HCT116 (cell line): Measurements from ENCODE around the gene BAIAP2L2. TPM values are rescaled to one million over a fixed set of nuclear protein-coding genes. Genes with fewer than 3 reads are reported as not detected.

Experiments used
- ATAC-seq: fragments of 200-7000 bp; cut with Tn5 transposase; 2 replicates; pipeline ENCODE4 v1.9.1; 2020; ENCODE audit warnings: mild to moderate bottlenecking, moderate library complexity
- BruUV-seq: library from RNA; stranded (reverse); fragments of 400-500 nt; replicated peaks from 2 replicates; lab custom pipeline; 2021; lab: Mats Ljungman, UMichigan
- CTCF ChIA-PET: fragments of 300-600 bp; sonication (Branson Sonifier 250); formaldehyde crosslinking; loops from one replicate; lab custom pipeline; 2021; ENCODE audit warnings: antibody characterized with exemption; lab: Charles Lee
- POLR2A ChIA-PET: fragments of 300-600, 350-600 bp; sonication (Branson Sonifier 250); formaldehyde crosslinking; loops from one replicate; lab custom pipeline; 2021; ENCODE audit warnings: antibody characterized with exemption; lab: Charles Lee
- RAD21 ChIA-PET, 2 experiments: fragments of 300-600 bp; sonication (Branson Sonifier 250); formaldehyde crosslinking; loops; one replicate each; lab custom pipeline; 2023; ENCODE audit warnings: low total read pairs in 2 of 2; ENCODE audit not compliant: uncharacterized antibody in 2 of 2, unreplicated experiment in 2 of 2, low non-redundant PET in 1 of 2; lab: Charles Lee
- DNase-seq: peaks from one replicate; pipeline ENCODE4 v3.0.0-alpha.2; 2010; ENCODE audit warnings: low read depth, low spot score
- H2AFZ ChIP-seq: fragments of 200-600 bp; shearing (Covaris generic), sonication (generic); 2 replicates; pipeline ENCODE4 v1.6.1; 2017; ENCODE audit warnings: low read depth, mixed run types, mixed read lengths, antibody characterized with exemption, low read length; ENCODE audit not compliant: poor library complexity, severe bottlenecking
- H3K27ac ChIP-seq: 2 replicates; pipeline ENCODE4 v1.5.1; 2012; ENCODE audit warnings: low read depth, low read length
- H3K27me3 ChIP-seq: fragments of 200-600 bp; sonication (generic); 2 replicates; pipeline ENCODE4 v1.6.1; 2016; ENCODE audit warnings: mixed run types, low read length, mixed read lengths; ENCODE audit not compliant: insufficient read depth
- H3K36me3 ChIP-seq, 2 experiments: fragments of 200-500 bp in 1 of 2; fragments of 200-600 bp in 1 of 2; sonication (Bioruptor generic) in 1 of 2; sonication (generic) in 1 of 2; 2 replicates each; pipeline versions ENCODE4 v1.5.1 to v1.6.1; 2014 to 2016; ENCODE audit warnings: low read length in 2 of 2, inconsistent platforms in 1 of 2, mixed read lengths in 1 of 2, mixed run types in 1 of 2; ENCODE audit not compliant: insufficient read depth in 2 of 2, control insufficient read depth in 1 of 2
- H3K4me1 ChIP-seq, 2 experiments: fragments of 200-600 bp in 1 of 2; sonication (generic) in 1 of 2; 2 replicates each; pipeline versions ENCODE4 v1.5.1 to v1.6.1; 2012 to 2017; ENCODE audit warnings: low read length in 2 of 2, inconsistent platforms in 1 of 2, mild to moderate bottlenecking in 1 of 2, mixed read lengths in 1 of 2, mixed run types in 1 of 2, moderate library complexity in 1 of 2; ENCODE audit not compliant: insufficient read depth in 2 of 2, control insufficient read depth in 1 of 2
- H3K4me2 ChIP-seq: fragments of 200-600 bp; sonication (generic); 2 replicates; pipeline ENCODE4 v1.6.1; 2017; ENCODE audit warnings: mixed run types, low read length, mixed read lengths
- H3K4me3 ChIP-seq, 2 experiments: fragments of 200-600 bp in 1 of 2; sonication (generic) in 1 of 2; replicated peaks in 1 of 2; 2 replicates each; pipeline ENCODE4 v1.5.1; 2011 to 2016; ENCODE audit warnings: low read length in 2 of 2, control low read depth in 1 of 2, low read depth in 1 of 2, mild to moderate bottlenecking in 1 of 2, mixed read lengths in 1 of 2, mixed run types in 1 of 2
- H3K79me2 ChIP-seq: fragments of 200-600 bp; sonication (generic); 2 replicates; pipeline ENCODE4 v1.6.1; 2017; ENCODE audit warnings: mild to moderate bottlenecking, mixed run types, low read length, moderate library complexity, mixed read lengths; ENCODE audit not compliant: insufficient read depth
- H3K9ac ChIP-seq: fragments of 200-600 bp; sonication (generic); 2 replicates; pipeline ENCODE4 v1.6.1; 2016; ENCODE audit warnings: low read length, mixed read lengths
- H3K9me2 ChIP-seq: fragments of 200-600 bp; sonication (generic), shearing (Covaris generic); 2 replicates; pipeline ENCODE4 v1.6.1; 2017; ENCODE audit warnings: mixed run types, mild to moderate bottlenecking, moderate library complexity; ENCODE audit not compliant: insufficient read depth
- H3K9me3 ChIP-seq, 2 experiments: fragments of 200-500 bp in 1 of 2; fragments of 200-600 bp in 1 of 2; sonication (Bioruptor generic) in 1 of 2; sonication (generic) in 1 of 2; 2 replicates each; pipeline ENCODE4 v1.6.1; 2014 to 2017; ENCODE audit warnings: low read length in 2 of 2, mixed read lengths in 2 of 2, inconsistent platforms in 1 of 2, low read depth in 1 of 2, mild to moderate bottlenecking in 1 of 2, mixed run types in 1 of 2, moderate library complexity in 1 of 2; ENCODE audit not compliant: control insufficient read depth in 1 of 2, insufficient read depth in 1 of 2
- H4K20me1 ChIP-seq: fragments of 200-600 bp; sonication (generic), shearing (Covaris generic); 2 replicates; pipeline ENCODE4 v1.6.1; 2017; ENCODE audit warnings: mixed run types, mild to moderate bottlenecking, moderate library complexity; ENCODE audit not compliant: insufficient read depth
- EZH2phosphoT487 ChIP-seq: fragments of 200-600 bp; IDR thresholded peaks from 2 replicates; pipeline ENCODE4 v1.6.1; 2018; ENCODE audit warnings: antibody characterized with exemption, borderline replicate concordance
- POLR2AphosphoS5 ChIP-seq: IDR thresholded peaks from 2 replicates; pipeline ENCODE4 v1.6.1; 2011; ENCODE audit warnings: mild to moderate bottlenecking, low read depth, low read length, moderate library complexity
- intact Hi-C: fragments of 100-400 bp; cut with micrococcal nuclease; formaldehyde crosslinking; loops from 2 replicates; pipeline ENCODE4 v1.10.0; 2022
- total RNA-seq: library from RNA; stranded (reverse); gene quantifications from one replicate; pipeline ENCODE4 v1.2.1, GENCODE V29; 2021; ENCODE audit not compliant: unreplicated experiment

Gene BAIAP2L2
- total RNA-seq, 1 experiment from 2014 or later = 1.0 TPM

DNA sequence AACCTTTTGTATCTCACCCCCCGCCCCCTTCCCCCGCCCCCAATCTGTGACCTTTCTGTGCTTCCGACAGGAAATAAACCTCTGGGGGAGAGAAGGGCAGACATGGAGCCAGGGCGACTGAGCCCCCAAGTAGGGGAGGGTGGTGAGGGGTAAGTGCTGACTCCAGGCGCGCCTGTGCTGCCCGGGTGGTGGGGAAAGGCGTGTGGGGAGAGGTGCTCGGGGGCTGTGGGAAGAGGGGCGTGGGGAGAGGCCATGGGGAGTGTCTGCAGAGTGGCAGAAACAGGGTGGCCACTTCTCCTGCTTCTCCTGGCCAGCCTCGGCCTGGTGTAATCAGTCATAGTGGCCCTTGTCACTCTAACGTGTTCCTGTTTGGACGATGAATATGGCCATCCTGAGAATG is 34.5 kb downstream of the BAIAP2L2 start:
- ChIA-PET CTCF (no interaction called here), RAD21 (no interaction called here), POLR2A (no interaction called here)
- intact Hi-C loops = no loop called here
- H3K79me2 ChIP-seq = no peaks in the 10 kb centered on the region
- H4K20me1 ChIP-seq = no peaks in the 10 kb centered on the region
- ATAC-seq (no peak), DNase-seq (no peak)
- H3K27me3 ChIP-seq = no peaks in the 10 kb centered on the region
- H3K4me2 ChIP-seq = no peak overlapping the region
- H2AFZ ChIP-seq = no peak overlapping the region
- H3K9ac ChIP-seq = no peak overlapping the region
- peaks cover 3 to 19% of the 10 kb centered on the region in 2 experiments; a peak in 2 of 4 replicates for H3K36me3 ChIP-seq
- no peaks in the 10 kb centered on the region for H3K4me1 ChIP-seq
- no TSS peak for BruUV-seq
- H3K9me3 ChIP-seq = no peaks in the 10 kb centered on the region
- H3K9me2 ChIP-seq = no peaks in the 10 kb centered on the region
- no peak overlapping the region for H3K4me3 ChIP-seq
- no peak overlapping the region for H3K27ac ChIP-seq
- no peak for TF ChIP-seq EZH2phosphoT487
- TF ChIP-seq, all 23 proteins: peak for 0

DNA sequence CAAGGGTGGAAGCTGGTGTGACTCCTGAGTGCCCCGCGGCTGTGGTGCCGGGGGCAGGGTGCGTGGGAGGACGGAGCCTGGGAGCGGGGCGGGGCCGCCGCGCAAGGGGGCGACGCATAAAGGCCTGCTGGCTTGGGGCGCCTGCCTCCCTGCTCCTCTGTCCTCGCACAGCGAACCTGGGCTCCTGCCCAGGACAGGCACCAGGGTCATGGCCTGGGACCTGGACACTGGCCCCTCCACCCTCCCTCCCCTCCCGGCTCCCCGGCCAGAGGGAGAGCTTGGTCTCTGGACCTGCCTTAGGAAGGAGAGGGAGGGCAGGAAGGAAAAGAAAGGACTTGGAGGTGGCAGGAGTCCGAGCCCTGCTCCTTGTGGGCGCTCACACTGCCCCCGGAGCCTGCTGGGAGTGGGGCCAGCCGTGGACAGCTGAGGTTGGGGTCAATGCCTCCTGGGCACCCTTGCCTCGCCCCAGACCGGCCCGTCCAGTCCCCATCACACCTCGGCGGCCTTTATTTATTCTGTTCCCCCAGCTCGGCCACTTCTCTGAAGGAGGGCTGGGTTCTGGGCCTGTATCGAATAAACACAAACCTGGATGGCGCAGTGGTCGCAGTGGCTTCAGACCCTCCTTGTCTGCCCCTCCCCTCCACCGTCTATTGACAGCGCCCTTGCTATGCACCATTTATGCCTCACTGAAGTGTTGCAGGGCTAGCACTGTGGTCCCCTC is 35.2 kb downstream of the BAIAP2L2 start:
- Histone ChIP-seq H3K4me1 (no peaks in the 10 kb centered on the region), H3K36me3 (peaks cover 3 to 19% of the 10 kb centered on the region in 2 experiments; a peak in 3 of 4 replicates), H3K9me3 (no peaks in the 10 kb centered on the region), H3K27ac (no peak overlapping the region), H3K4me2 (no peak overlapping the region), H4K20me1 (no peaks in the 10 kb centered on the region), H3K27me3 (no peaks in the 10 kb centered on the region), H3K79me2 (no peaks in the 10 kb centered on the region)
- ChIA-PET CTCF (no interaction called here), RAD21 (no interaction called here)
- no TSS peak for BruUV-seq
- TF ChIP-seq POLR2AphosphoS5 = no peak
- TF ChIP-seq, all 23 proteins: peak for 0
- POLR2A ChIA-PET = no interaction called here
- no peak overlapping the region for H2AFZ ChIP-seq
- H3K4me3 ChIP-seq = no peak overlapping the region
- no peak overlapping the region for H3K9ac ChIP-seq
- intact Hi-C loops = no loop called here
- no peak for DNase-seq
- no peaks in the 10 kb centered on the region for H3K9me2 ChIP-seq
- no peak for ATAC-seq
